Panc1 (cell line): ENCODE measurements around the gene PHKG1. TPM values are rescaled to one million over a fixed set of nuclear protein-coding genes. Genes with fewer than 3 reads are reported as not detected.

Experiments
- ATAC-seq: fragments of 200-7000 bp; cut with Tn5 transposase; 2 replicates; pipeline ENCODE4 v1.9.1; 2020; ENCODE audit warnings: mild to moderate bottlenecking, moderate library complexity
- BruUV-seq: library from RNA; stranded (reverse); fragments of 400-500 nt; replicated peaks from 2 replicates; lab custom pipeline; 2021; lab: Mats Ljungman, UMichigan
- CTCF ChIA-PET: fragments of 300-600 bp; sonication (Branson Sonifier 250); formaldehyde crosslinking; loops from one replicate; lab custom pipeline; 2022; ENCODE audit warnings: antibody characterized with exemption; lab: Charles Lee
- POLR2A ChIA-PET: fragments of 300-600 bp; sonication (Branson Sonifier 250); formaldehyde crosslinking; loops from one replicate; lab custom pipeline; 2022; ENCODE audit warnings: antibody characterized with exemption; lab: Charles Lee
- DNase-seq: peaks from one replicate; pipeline ENCODE4 v3.0.0-alpha.2; 2010; ENCODE audit warnings: low read depth, low spot score
- H3K27ac ChIP-seq: 2 replicates; pipeline ENCODE4 v1.5.1; 2011; ENCODE audit warnings: mild to moderate bottlenecking, low read length, inconsistent platforms
- H3K27me3 ChIP-seq: fragments of 200-500 bp; sonication (Bioruptor generic); 2 replicates; pipeline ENCODE4 v1.6.0; 2014; ENCODE audit warnings: low read length, inconsistent platforms; ENCODE audit not compliant: control insufficient read depth, insufficient read depth
- H3K36me3 ChIP-seq: fragments of 200-500 bp; sonication (Bioruptor generic); 2 replicates; pipeline ENCODE4 v1.5.1; 2014; ENCODE audit warnings: inconsistent platforms, mild to moderate bottlenecking, low read length, moderate library complexity; ENCODE audit not compliant: control insufficient read depth, insufficient read depth
- H3K4me1 ChIP-seq: 2 replicates; pipeline ENCODE4 v1.5.1; 2011; ENCODE audit warnings: inconsistent platforms, mild to moderate bottlenecking, low read length, moderate library complexity; ENCODE audit not compliant: control insufficient read depth, insufficient read depth
- H3K4me3 ChIP-seq, 2 experiments: 2 replicates each; pipeline ENCODE4 v1.5.1; 2011 to 2012; ENCODE audit warnings: low read depth in 2 of 2, low read length in 2 of 2, mild to moderate bottlenecking in 2 of 2, inconsistent platforms in 1 of 2, moderate library complexity in 1 of 2
- H3K9me3 ChIP-seq: fragments of 200-500 bp; sonication (Bioruptor generic); 2 replicates; pipeline ENCODE4 v1.5.1; 2014; ENCODE audit warnings: low read depth, mild to moderate bottlenecking, inconsistent platforms, low read length, moderate library complexity; ENCODE audit not compliant: control insufficient read depth, insufficient read depth
- CTCF ChIP-seq: fragments of 450-650 bp; IDR thresholded peaks from 2 replicates; pipeline ENCODE4 v1.5.1; 2017; ENCODE audit warnings: mild to moderate bottlenecking
- POLR2AphosphoS5 ChIP-seq: IDR thresholded peaks from 2 replicates; pipeline ENCODE4 v1.6.1; 2012; ENCODE audit warnings: mild to moderate bottlenecking, low read depth, low read length, moderate library complexity
- REST ChIP-seq, 2 experiments: IDR thresholded peaks; 2 replicates each; pipeline ENCODE4 v1.6.1; 2011 to 2012; ENCODE audit warnings: low read depth in 2 of 2, control low read depth in 1 of 2, low read length in 1 of 2, mild to moderate bottlenecking in 1 of 2, moderate library complexity in 1 of 2; ENCODE audit not compliant: insufficient read depth in 1 of 2
- SIN3A ChIP-seq: IDR thresholded peaks from 2 replicates; pipeline ENCODE4 v1.6.1; 2012; ENCODE audit warnings: low read depth, mild to moderate bottlenecking, low read length, moderate library complexity, borderline replicate concordance; ENCODE audit not compliant: insufficient read depth
- TCF7L2 ChIP-seq: IDR thresholded peaks from 2 replicates; pipeline ENCODE4 v1.6.1; 2011; ENCODE audit warnings: mild to moderate bottlenecking, low read depth, low read length, inconsistent platforms
- in situ Hi-C: cut with HindIII; loops from 2 replicates; pipeline ENCODE4 v1.10.0; 2016; ENCODE audit warnings: low sequenced_read_pairs, low pct_unique_long_range_greater_than_20kb
- intact Hi-C: fragments of 100-400 bp; cut with micrococcal nuclease; formaldehyde crosslinking; loops from one replicate; pipeline ENCODE4 v1.10.0; 2022; ENCODE audit not compliant: unreplicated experiment
- total RNA-seq: library from RNA; stranded (reverse); gene quantifications from one replicate; pipeline ENCODE4 v1.2.1, GENCODE V29; 2021; ENCODE audit not compliant: unreplicated experiment

PHKG1 gene
- total RNA-seq, 1 experiment from 2014 or later, result 0.67 TPM

- intact Hi-C loops, result no loop called here
- DNase-seq, result peak; percentile 86
- no TSS peak for BruUV-seq
- Histone ChIP-seq H3K4me1 (peaks cover 52% of the 10 kb centered on the region), H3K36me3 (peaks cover 39% of the 10 kb centered on the region), H3K4me3 (peak within 1 kb of the TSS; percentile 62 to 78), H3K27me3 (no peaks in the 10 kb centered on the region), H3K27ac (peak within 1 kb of the TSS; percentile 95), H3K9me3 (no peaks in the 10 kb centered on the region)
- in situ Hi-C loops, result no loop called here
- ChIA-PET CTCF (interaction anchor here (0.9 kb wide), 1 partner anchor 10 kb away, joined by 3 read pairs; no protein-coding TSS in a partner anchor), POLR2A (interaction anchor here (2.5 kb wide), 1 partner anchor 13 kb away, joined by 12 read pairs; the partner anchor contains the start of genes CCT6A and PSPH)
- TF ChIP-seq SIN3A (peak; percentile 98), TCF7L2 (no peak), REST (IDR thresholded peaks at IDR 0.05; ENCODE audit: insufficient read depth in 1 of 2, low read depth in 2 of 2, low read length in 1 of 2) (peak in 1 of 2 experiments; percentile 73; a peak in 2 of 4 replicates), CTCF (no peak), POLR2AphosphoS5 (peak; percentile 99)
- ATAC-seq, result peak; percentile 93
Measured at GRCh38 chr7:56063882-56064625, 28.7 kb downstream of the PHKG1 start, which contains the start of gene SUMF2. TSS of gene SUMF2 (plus strand) at chr7:56064286. CDS start at chr7:56064312, 26 bp downstream.

- no peak for TF ChIP-seq REST (IDR thresholded peaks at IDR 0.05; ENCODE audit: insufficient read depth in 1 of 2, low read depth in 2 of 2, low read length in 1 of 2)
- no peak for TF ChIP-seq CTCF
- TF ChIP-seq POLR2AphosphoS5, result no peak
- no peak for TF ChIP-seq SIN3A
- no peak for TF ChIP-seq TCF7L2
- Histone ChIP-seq H3K27me3 (no peaks in the 10 kb centered on the region), H3K4me3 (peak overlapping the region; percentile 62 to 78), H3K4me1 (peaks cover 56% of the 10 kb centered on the region), H3K9me3 (no peaks in the 10 kb centered on the region), H3K36me3 (peaks cover 43% of the 10 kb centered on the region), H3K27ac (peak overlapping the region; percentile 95)
- no peak for DNase-seq
- TSS peak; percentile 51 for BruUV-seq
- in situ Hi-C loops (no loop called here), intact Hi-C loops (no loop called here)
- ChIA-PET CTCF (no interaction called here), POLR2A (no interaction called here)
- ATAC-seq, result peak; percentile 49
Measured at GRCh38 chr7:56063500-56063881, 29.3 kb downstream of the PHKG1 start.
